Activated CD4-positive, alpha-beta T cell treated with anti-CD3 and anti-CD28 coated beads, Interleukin-10, Interleukin-2, amounts not matched to agents 100 ng/mL and 50 ng/mL, durations not matched to agents 16 hours and 8 hours (primary cell): ENCODE results near the gene NAMPT.
A peak's percentile ranks its signal among the peaks of the same experiment; 100 is the strongest.
"Not testable (repeated sequence)": the region's sequence is repeated elsewhere in the genome, so short reads cannot be mapped to it uniquely, and the experiment has no call there.

ENCODE experiments used
- DNase-seq: peaks from one replicate; pipeline ENCODE4 v3.0.0-alpha.2; 2020

NAMPT gene

GRCh38 chr7:106284714-106285050, at the start of gene NAMPT:
Gene NAMPT (minus strand): TSS chr7:106284983. CDS start chr7:106284884, 99 bp downstream.
- DNase-seq, result no peak

- DNase-seq, result no peak
These were observed 47.4 kb upstream of the NAMPT start for GRCh38 chr7:106332201-106332600.

- no peak for DNase-seq
These were observed 46.8 kb upstream of the NAMPT start for GRCh38 chr7:106331441-106332175.

- DNase-seq, result peak; percentile 12
These were observed 45.4 kb upstream of the NAMPT start for GRCh38 chr7:106329971-106330733.

- DNase-seq, result no peak
These were observed 44.6 kb upstream of the NAMPT start for GRCh38 chr7:106329408-106329807.

- no peak for DNase-seq
These were observed 43.0 kb upstream of the NAMPT start for GRCh38 chr7:106327538-106328481.

GRCh38 chr7:106326594-106327537, 42.1 kb upstream of the NAMPT start:
- DNase-seq, result no peak

GRCh38 chr7:106324509-106324908, 39.7 kb upstream of the NAMPT start:
- DNase-seq, result not testable (repeated sequence)

- not testable (repeated sequence) for DNase-seq
These were observed 35.5 kb upstream of the NAMPT start for GRCh38 chr7:106320254-106320770.

GRCh38 chr7:106318482-106318881, 33.7 kb upstream of the NAMPT start:
- no peak for DNase-seq

- DNase-seq, result no peak
These were observed 33.2 kb upstream of the NAMPT start for GRCh38 chr7:106317971-106318370.

GRCh38 chr7:106316947-106317346, 32.2 kb upstream of the NAMPT start:
- no peak for DNase-seq

- DNase-seq, result no peak
These were observed 30.1 kb upstream of the NAMPT start for GRCh38 chr7:106314875-106315274.

GRCh38 chr7:106313966-106314365, 29.2 kb upstream of the NAMPT start:
- DNase-seq, result no peak

GRCh38 chr7:106313456-106313901, 28.7 kb upstream of the NAMPT start:
- no peak for DNase-seq

GRCh38 chr7:106312906-106313305, 28.1 kb upstream of the NAMPT start:
- DNase-seq, result no peak

- no peak for DNase-seq
These were observed 27.5 kb upstream of the NAMPT start for GRCh38 chr7:106312099-106312871.

GRCh38 chr7:106309362-106309761, 24.6 kb upstream of the NAMPT start:
- no peak for DNase-seq

GRCh38 chr7:106306256-106306655, 21.5 kb upstream of the NAMPT start:
- no peak for DNase-seq

GRCh38 chr7:106305732-106306131, 20.9 kb upstream of the NAMPT start:
- DNase-seq, result no peak

- DNase-seq, result no peak
These were observed 19.8 kb upstream of the NAMPT start for GRCh38 chr7:106304568-106304967.
